Subcutaneous abdominal adipose tissue (tissue), 5 donors: Measurements from ENCODE around the gene UXS1.

Source experiments
- H3K27ac ChIP-seq: one replicate; pipeline ENCODE4 v1.7.0; 2013; ENCODE audit warnings: low read depth, mild to moderate bottlenecking, inconsistent platforms, low read length, moderate library complexity
- H3K27me3 ChIP-seq, 5 donors: one replicate each; pipeline ENCODE4 v1.7.0; 2013; ENCODE audit warnings: low read length in 5 of 5, inconsistent platforms in 1 of 5; ENCODE audit not compliant: control insufficient read depth in 5 of 5, insufficient read depth in 4 of 5
- H3K36me3 ChIP-seq, 5 donors: one replicate each; pipeline ENCODE4 v1.7.0; 2013; ENCODE audit warnings: low read length in 5 of 5; ENCODE audit not compliant: control insufficient read depth in 5 of 5, insufficient read depth in 5 of 5
- H3K4me1 ChIP-seq, 5 donors: one replicate each; pipeline ENCODE4 v1.7.0; 2013; ENCODE audit warnings: low read length in 5 of 5, mild to moderate bottlenecking in 3 of 5, moderate library complexity in 1 of 5; ENCODE audit not compliant: control insufficient read depth in 5 of 5, insufficient read depth in 5 of 5
- H3K4me3 ChIP-seq, 5 donors: one replicate each; pipeline ENCODE4 v1.7.0; 2013; ENCODE audit warnings: low read length in 5 of 5, low read depth in 1 of 5
- H3K9ac ChIP-seq, 5 donors: one replicate each; pipeline ENCODE4 v1.7.0; 2013; ENCODE audit warnings: low read length in 5 of 5, mild to moderate bottlenecking in 4 of 5, moderate library complexity in 3 of 5
- H3K9me3 ChIP-seq, 5 donors: one replicate each; pipeline ENCODE4 v1.7.0; 2013; ENCODE audit warnings: low read length in 5 of 5; ENCODE audit not compliant: control insufficient read depth in 5 of 5
- donor health status: healthy.
- donor health status: healthy.
- donor health status: healthy.
- donor health status: healthy.
- donor health status: healthy.

Gene UXS1

GRCh38 chr2:106163948-106164545 lies 30.1 kb downstream of the UXS1 start:
- peaks cover 0 to 19% (median 6%) of the 10 kb centered on the region in 5 donors for H3K36me3 ChIP-seq
- H3K4me1 ChIP-seq = peaks cover 0 to 13% (median 0%) of the 10 kb centered on the region in 5 donors
- H3K9me3 ChIP-seq = no peaks in the 10 kb centered on the region
- no peak overlapping the region for H3K27ac ChIP-seq
- H3K9ac ChIP-seq = no peak overlapping the region
- no peaks in the 10 kb centered on the region for H3K27me3 ChIP-seq
- no peak overlapping the region for H3K4me3 ChIP-seq

GRCh38 chr2:106161938-106162820 lies 31.9 kb downstream of the UXS1 start:
- Histone ChIP-seq H3K36me3 (peaks cover 0 to 24% (median 11%) of the 10 kb centered on the region in 5 donors), H3K27me3 (no peaks in the 10 kb centered on the region), H3K4me1 (peaks cover 0 to 13% (median 0%) of the 10 kb centered on the region in 5 donors), H3K9ac (no peak overlapping the region), H3K4me3 (no peak overlapping the region), H3K9me3 (no peaks in the 10 kb centered on the region), H3K27ac (no peak overlapping the region)

- no peak overlapping the region for H3K27ac ChIP-seq
- H3K27me3 ChIP-seq = no peaks in the 10 kb centered on the region
- H3K9me3 ChIP-seq = peaks cover 0 to under 1% (median 0%) of the 10 kb centered on the region in 5 donors
- H3K4me1 ChIP-seq = peaks cover 0 to 13% (median 0%) of the 10 kb centered on the region in 5 donors
- peaks cover 0 to 24% (median 11%) of the 10 kb centered on the region in 5 donors for H3K36me3 ChIP-seq
- no peak overlapping the region for H3K9ac ChIP-seq
- H3K4me3 ChIP-seq = no peak overlapping the region
These were observed 32.8 kb downstream of the UXS1 start for GRCh38 chr2:106161341-106161740.

GRCh38 chr2:106160786-106161261 lies 33.3 kb downstream of the UXS1 start:
- peaks cover 0 to 24% (median 11%) of the 10 kb centered on the region in 5 donors for H3K36me3 ChIP-seq
- peaks cover 0 to 13% (median 0%) of the 10 kb centered on the region in 5 donors for H3K4me1 ChIP-seq
- peaks cover 0 to 3% (median 0%) of the 10 kb centered on the region in 5 donors for H3K9me3 ChIP-seq
- H3K27ac ChIP-seq = no peak overlapping the region
- H3K9ac ChIP-seq = no peak overlapping the region
- no peaks in the 10 kb centered on the region for H3K27me3 ChIP-seq
- H3K4me3 ChIP-seq = peak overlapping the region in 3 of 5 donors; percentile 32 to 46 (median 43)

- Histone ChIP-seq H3K4me1 (peaks cover 0 to 13% (median 0%) of the 10 kb centered on the region in 5 donors), H3K4me3 (peak overlapping the region in 4 of 5 donors; percentile 32 to 46 (median 44)), H3K36me3 (peaks cover 0 to 24% (median 17%) of the 10 kb centered on the region in 5 donors), H3K9ac (peak overlapping the region in 2 of 5 donors; percentile 5 to 21), H3K9me3 (peaks cover 0 to 3% (median 1%) of the 10 kb centered on the region in 5 donors), H3K27me3 (no peaks in the 10 kb centered on the region), H3K27ac (no peak overlapping the region)
These were observed 34.0 kb downstream of the UXS1 start for GRCh38 chr2:106159866-106160785.

- Histone ChIP-seq H3K4me1 (peaks cover 0 to 13% (median 0%) of the 10 kb centered on the region in 5 donors), H3K4me3 (no peak overlapping the region), H3K27ac (no peak overlapping the region), H3K27me3 (no peaks in the 10 kb centered on the region), H3K36me3 (peaks cover 0 to 26% (median 18%) of the 10 kb centered on the region in 5 donors), H3K9me3 (peaks cover 3 to 14% (median 9%) of the 10 kb centered on the region in 5 donors), H3K9ac (no peak overlapping the region)
These were observed 35.2 kb downstream of the UXS1 start for GRCh38 chr2:106158871-106159270.

GRCh38 chr2:106158131-106158530 lies 36.0 kb downstream of the UXS1 start:
- no peaks in the 10 kb centered on the region for H3K27me3 ChIP-seq
- H3K27ac ChIP-seq = no peak overlapping the region
- peaks cover 0 to 13% (median 0%) of the 10 kb centered on the region in 5 donors for H3K4me1 ChIP-seq
- H3K9ac ChIP-seq = no peak overlapping the region
- peaks cover 3 to 21% (median 11%) of the 10 kb centered on the region in 5 donors for H3K9me3 ChIP-seq
- peaks cover 0 to 26% (median 15%) of the 10 kb centered on the region in 5 donors for H3K36me3 ChIP-seq
- no peak overlapping the region for H3K4me3 ChIP-seq

GRCh38 chr2:106157416-106157815 lies 36.7 kb downstream of the UXS1 start:
- peaks cover 3 to 23% (median 12%) of the 10 kb centered on the region in 5 donors for H3K9me3 ChIP-seq
- H3K27ac ChIP-seq = no peak overlapping the region
- H3K4me1 ChIP-seq = peaks cover 0 to 13% (median 0%) of the 10 kb centered on the region in 5 donors
- H3K4me3 ChIP-seq = no peak overlapping the region
- H3K27me3 ChIP-seq = no peaks in the 10 kb centered on the region
- H3K36me3 ChIP-seq = peaks cover 0 to 26% (median 14%) of the 10 kb centered on the region in 5 donors
- H3K9ac ChIP-seq = no peak overlapping the region
